ENCODE data around the gene ZNF746. TPM values are rescaled to one million over a fixed set of nuclear protein-coding genes. Genes with fewer than 3 reads are reported as not detected.
A peak's percentile ranks its signal among the peaks of the same experiment; 100 is the strongest.

Gene ZNF746
- total RNA-seq, 1 donor from 2014 or later: 20.2 TPM

DNA sequence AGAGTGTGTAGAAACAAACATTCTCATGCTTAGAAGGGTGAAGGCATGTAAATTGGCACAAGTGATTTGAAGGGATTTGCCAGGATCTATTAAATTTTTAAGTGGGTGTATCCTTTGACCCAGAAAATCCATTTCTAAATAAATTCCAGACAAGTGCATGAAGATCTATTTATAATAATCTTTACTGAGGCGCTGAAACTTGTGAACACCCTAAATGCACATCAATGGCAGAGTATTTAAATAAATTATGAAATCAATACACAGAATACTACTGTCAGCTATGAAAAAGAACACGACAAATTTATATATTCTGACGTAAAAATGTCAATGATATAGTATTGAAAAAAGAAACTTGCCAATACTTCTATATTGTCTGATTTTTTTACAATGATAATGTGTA, 54.7 kb downstream of the ZNF746 start:
- H3K27me3 Mint-ChIP-seq: no peaks in the 10 kb centered on the region
- H3K4me1 Mint-ChIP-seq (ENCODE audit: unreplicated experiment): no peaks in the 10 kb centered on the region
- H3K27ac Mint-ChIP-seq: no peak overlapping the region
- peaks cover 18% of the 10 kb centered on the region for H3K36me3 Mint-ChIP-seq
- H3K4me3 Mint-ChIP-seq: no peak overlapping the region
- no peak for DNase-seq (ENCODE audit: extremely low spot score, unreplicated experiment)
- TF ChIP-seq CTCF (conservative IDR thresholded peaks at IDR 0.05): no peak
- H3K9me3 Mint-ChIP-seq: no peaks in the 10 kb centered on the region

DNA sequence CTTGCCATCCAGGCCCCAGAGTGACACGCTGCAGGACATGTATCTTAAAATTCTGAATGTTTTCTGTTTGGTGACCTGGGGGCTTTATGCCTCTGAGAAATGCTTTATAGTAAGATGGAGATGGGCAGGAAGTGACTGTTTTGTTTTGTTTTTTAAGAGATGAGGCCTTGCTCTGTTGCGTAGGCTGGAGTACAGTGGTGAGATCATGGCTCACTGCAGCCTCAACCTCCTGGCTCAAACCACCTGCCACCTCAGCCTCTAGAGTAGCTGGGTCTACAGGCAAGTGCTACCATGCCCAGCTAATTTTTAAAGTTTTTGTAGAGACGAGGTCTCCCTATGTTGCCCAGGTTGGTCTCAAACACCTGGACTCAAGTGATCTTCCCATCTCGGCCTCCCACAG, 57.4 kb downstream of the ZNF746 start:
- Mint-ChIP-seq H3K9me3 (no peaks in the 10 kb centered on the region), H3K4me1 (ENCODE audit: unreplicated experiment) (no peaks in the 10 kb centered on the region), H3K4me3 (no peak overlapping the region), H3K36me3 (peaks cover 7% of the 10 kb centered on the region), H3K27me3 (no peaks in the 10 kb centered on the region), H3K27ac (no peak overlapping the region)
- TF ChIP-seq CTCF (conservative IDR thresholded peaks at IDR 0.05): no peak
- no peak for DNase-seq (ENCODE audit: extremely low spot score, unreplicated experiment)

- TF ChIP-seq CTCF (conservative IDR thresholded peaks at IDR 0.05): no peak
- Mint-ChIP-seq H3K9me3 (no peaks in the 10 kb centered on the region), H3K27ac (no peak overlapping the region), H3K27me3 (no peaks in the 10 kb centered on the region), H3K4me3 (no peak overlapping the region), H3K36me3 (peaks cover 22% of the 10 kb centered on the region), H3K4me1 (ENCODE audit: unreplicated experiment) (no peaks in the 10 kb centered on the region)
- DNase-seq (ENCODE audit: extremely low spot score, unreplicated experiment): peak; percentile 49
Observed at GRCh38 chr7:149436358-149436757, 61.3 kb downstream of the ZNF746 start.

- DNase-seq (ENCODE audit: extremely low spot score, unreplicated experiment): no peak
- H3K4me1 Mint-ChIP-seq (ENCODE audit: unreplicated experiment): peaks cover 7% of the 10 kb centered on the region
- no peaks in the 10 kb centered on the region for H3K9me3 Mint-ChIP-seq
- no peak overlapping the region for H3K27ac Mint-ChIP-seq
- H3K36me3 Mint-ChIP-seq: peaks cover 30% of the 10 kb centered on the region
- TF ChIP-seq CTCF (conservative IDR thresholded peaks at IDR 0.05): no peak
- no peaks in the 10 kb centered on the region for H3K27me3 Mint-ChIP-seq
- no peak overlapping the region for H3K4me3 Mint-ChIP-seq
Observed at GRCh38 chr7:149433124-149433523, 64.5 kb downstream of the ZNF746 start.

DNA sequence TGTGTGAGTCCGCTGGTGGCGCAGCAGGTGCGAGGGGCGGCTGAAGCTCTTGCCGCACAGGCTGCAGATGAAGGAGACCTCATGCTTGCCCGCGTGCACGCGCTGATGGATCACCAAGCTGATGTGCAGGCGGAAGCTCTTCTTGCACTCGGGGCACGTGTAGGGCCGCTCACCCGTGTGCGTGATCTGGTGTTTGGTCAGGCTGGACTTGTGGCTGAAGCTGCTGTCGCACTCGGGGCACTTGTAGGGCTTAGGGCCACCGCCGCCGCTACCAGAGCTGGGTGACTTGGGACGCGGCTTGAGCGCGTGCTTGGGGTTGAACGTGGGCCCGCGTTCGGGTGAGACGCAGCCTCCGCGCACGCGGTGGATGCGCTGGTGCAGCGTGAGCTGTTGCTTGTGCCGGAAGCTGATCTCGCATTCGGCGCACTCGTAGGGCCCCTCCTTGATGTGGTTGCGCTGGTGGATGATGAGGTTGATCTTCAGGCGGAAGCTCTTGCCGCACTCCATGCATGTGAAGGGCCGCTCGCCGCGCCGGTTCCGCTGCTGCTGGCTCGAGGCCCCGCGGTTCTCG, 65.4 kb downstream of the ZNF746 start:
- TF ChIP-seq CTCF (conservative IDR thresholded peaks at IDR 0.05): no peak
- Mint-ChIP-seq H3K4me1 (ENCODE audit: unreplicated experiment) (peaks cover 7% of the 10 kb centered on the region), H3K27ac (no peak overlapping the region), H3K36me3 (peaks cover 30% of the 10 kb centered on the region), H3K4me3 (no peak overlapping the region), H3K27me3 (no peaks in the 10 kb centered on the region), H3K9me3 (no peaks in the 10 kb centered on the region)
- DNase-seq (ENCODE audit: extremely low spot score, unreplicated experiment): peak; percentile 65
